HEK293 (cell line): ENCODE results near the gene APCDD1L.

Experiments
- CTCF ChIA-PET: fragments of 350-600 bp; formaldehyde crosslinking; extraction: SDS; loops from one replicate; lab custom pipeline; 2021; ENCODE audit warnings: antibody characterized with exemption; lab: Yijun Ruan, JAX
- POLR2A ChIA-PET: fragments of 300-600 bp; formaldehyde crosslinking; extraction: SDS; loops from one replicate; lab custom pipeline; 2020; ENCODE audit warnings: antibody characterized with exemption, inconsistent platforms; lab: Yijun Ruan, JAX
- H3K27ac ChIP-seq: fragments of 200-500 bp; sonication (Bioruptor generic); 2 replicates; pipeline ENCODE4 v1.5.1; 2014; ENCODE audit warnings: low read depth, low read length, control low read depth, inconsistent platforms; ENCODE audit errors: extremely low read depth
- H3K36me3 ChIP-seq, 2 experiments: fragments of 200-500 bp in 1 of 2; sonication (Bioruptor generic) in 1 of 2; 1 replicate in 1 of 2; 2 replicates in 1 of 2; pipeline ENCODE4 v1.5.1; 2014 to 2017; ENCODE audit warnings: inconsistent platforms in 2 of 2, low read length in 2 of 2; ENCODE audit not compliant: control insufficient read depth in 2 of 2, insufficient read depth in 1 of 2
- H3K4me1 ChIP-seq: fragments of 200-500 bp; sonication (Bioruptor generic); 2 replicates; pipeline ENCODE4 v1.5.1; 2014; ENCODE audit warnings: mild to moderate bottlenecking, low read length, inconsistent platforms; ENCODE audit not compliant: control insufficient read depth, insufficient read depth
- H3K4me3 ChIP-seq: 2 replicates; pipeline ENCODE4 v1.5.1; 2011; ENCODE audit warnings: low read depth, mild to moderate bottlenecking, control low read depth, low read length, moderate library complexity
- H3K9me3 ChIP-seq: fragments of 200-500 bp; sonication (Bioruptor generic); 2 replicates; pipeline ENCODE4 v1.5.1; 2014; ENCODE audit warnings: low read depth, low read length, inconsistent platforms; ENCODE audit not compliant: control insufficient read depth, insufficient read depth
- KLF8 ChIP-seq: fragments of 450-650 bp; formaldehyde crosslinking; IDR thresholded peaks from 2 replicates; pipeline ENCODE4 v1.5.1; 2016; ENCODE audit warnings: missing biosample characterization, missing genetic modification characterization
- MZF1 ChIP-seq: fragments of 450-650 bp; formaldehyde crosslinking; IDR thresholded peaks from 2 replicates; pipeline ENCODE4 v1.5.1; 2017; ENCODE audit warnings: missing biosample characterization, missing genetic modification characterization, borderline replicate concordance
- REPIN1 ChIP-seq: fragments of 450-650 bp; formaldehyde crosslinking; IDR thresholded peaks from 2 replicates; pipeline ENCODE4 v1.5.1; 2017; ENCODE audit warnings: missing biosample characterization, missing genetic modification characterization, low read depth
- ZNF114 ChIP-seq: fragments of 450-650 bp; formaldehyde crosslinking; IDR thresholded peaks from 2 replicates; pipeline ENCODE4 v1.5.0; 2017; ENCODE audit warnings: missing biosample characterization, missing genetic modification characterization
- ZNF184 ChIP-seq: fragments of 450-650 bp; IDR thresholded peaks from 2 replicates; pipeline ENCODE4 v1.5.1; 2018; ENCODE audit warnings: missing biosample characterization, mild to moderate bottlenecking, missing genetic modification characterization
- ZNF266 ChIP-seq: fragments of 450-650 bp; formaldehyde crosslinking; IDR thresholded peaks from 2 replicates; pipeline ENCODE4 v1.5.1; 2016; ENCODE audit warnings: missing biosample characterization, missing genetic modification characterization, low read depth
- ZNF433 ChIP-seq: fragments of 450-650 bp; formaldehyde crosslinking; IDR thresholded peaks from 2 replicates; pipeline ENCODE4 v1.5.1; 2016; ENCODE audit warnings: missing biosample characterization, missing genetic modification characterization, low read depth
- ZNF48 ChIP-seq: fragments of 450-650 bp; formaldehyde crosslinking; IDR thresholded peaks from 2 replicates; pipeline ENCODE4 v1.5.1; 2016; ENCODE audit warnings: missing biosample characterization, missing genetic modification characterization
- ZNF623 ChIP-seq: fragments of 450-650 bp; formaldehyde crosslinking; IDR thresholded peaks from 2 replicates; pipeline ENCODE4 v1.5.1; 2016; ENCODE audit warnings: missing biosample characterization, missing genetic modification characterization
- ZNF701 ChIP-seq: fragments of 450-650 bp; formaldehyde crosslinking; IDR thresholded peaks from 2 replicates; pipeline ENCODE4 v1.5.1; 2016; ENCODE audit warnings: missing biosample characterization, missing genetic modification characterization
- TF ChIP-seq, protein P1 (sequence below): fragments of 450-650 bp; formaldehyde crosslinking; IDR thresholded peaks from 2 replicates; pipeline ENCODE4 v1.5.1; 2016; ENCODE audit warnings: missing biosample characterization, missing genetic modification characterization
- TF ChIP-seq, protein P2 (sequence below): IDR thresholded peaks from 2 replicates; pipeline ENCODE4 v1.6.1; 2011; ENCODE audit warnings: mild to moderate bottlenecking, low read depth, low read length, borderline replicate concordance
- TF ChIP-seq, protein P3 (sequence below): fragments of 450-650 bp; formaldehyde crosslinking; IDR thresholded peaks from 2 replicates; pipeline ENCODE4 v1.5.1; 2016; ENCODE audit warnings: missing biosample characterization, missing genetic modification characterization
- TF ChIP-seq, protein P4 (sequence below): fragments of 450-650 bp; formaldehyde crosslinking; IDR thresholded peaks from 2 replicates; pipeline ENCODE4 v1.5.1; 2016; ENCODE audit warnings: missing biosample characterization, missing genetic modification characterization, borderline replicate concordance

Gene APCDD1L

DNA sequence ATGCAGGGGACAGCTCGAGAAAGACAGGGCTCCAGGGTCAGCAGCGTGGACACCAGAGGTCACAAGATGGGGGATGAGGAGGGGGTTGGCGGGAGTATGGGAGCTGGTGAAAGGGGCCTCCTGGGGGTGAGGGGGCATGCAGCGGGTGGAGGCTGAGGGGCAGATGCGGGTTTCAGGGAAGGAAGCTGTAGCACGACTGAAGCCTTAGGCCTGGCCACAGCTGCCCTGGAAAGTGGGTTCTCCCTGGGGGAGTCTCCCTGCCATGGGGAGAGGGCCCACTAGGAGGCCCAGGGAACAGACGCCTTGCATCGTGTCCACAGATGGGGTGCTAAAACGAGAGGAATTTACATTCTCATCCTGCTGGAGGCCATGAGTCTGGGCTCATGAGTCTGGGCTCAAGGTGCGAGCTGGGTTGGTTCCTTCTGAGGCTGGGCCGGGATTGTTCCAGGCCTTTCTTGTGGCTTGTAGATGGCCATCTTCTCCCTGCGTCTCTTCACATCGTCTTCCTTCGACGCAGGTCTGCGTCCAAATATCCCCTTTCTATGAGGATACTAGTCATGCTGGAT is 18.0 kb downstream of the APCDD1L start:
- POLR2A ChIA-PET: no interaction called here
- TF ChIP-seq ZNF433: no peak
- Histone ChIP-seq H3K4me1 (no peaks in the 10 kb centered on the region), H3K9me3 (no peaks in the 10 kb centered on the region), H3K36me3 (no peaks in the 10 kb centered on the region), H3K4me3 (no peak overlapping the region), H3K27ac (no peak overlapping the region)
- CTCF ChIA-PET: no interaction called here

DNA sequence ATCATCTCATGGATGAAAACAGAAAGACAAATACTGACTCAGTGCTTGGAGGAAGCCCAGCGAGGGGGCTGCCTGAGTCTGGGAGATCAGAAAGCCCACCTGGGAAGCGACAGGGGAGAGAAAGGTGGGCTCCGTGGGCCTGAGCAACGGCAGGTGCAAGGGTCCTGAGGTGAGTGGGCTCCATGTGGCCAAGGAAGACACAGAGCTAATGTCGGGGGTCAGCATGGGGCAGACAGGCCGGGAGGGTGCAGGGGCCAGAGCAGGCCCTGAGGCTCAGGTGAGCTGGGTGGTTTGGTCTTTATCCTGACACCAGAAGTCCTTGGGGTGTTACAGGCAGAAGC is 18.8 kb downstream of the APCDD1L start:
- TF ChIP-seq, protein P1, sequence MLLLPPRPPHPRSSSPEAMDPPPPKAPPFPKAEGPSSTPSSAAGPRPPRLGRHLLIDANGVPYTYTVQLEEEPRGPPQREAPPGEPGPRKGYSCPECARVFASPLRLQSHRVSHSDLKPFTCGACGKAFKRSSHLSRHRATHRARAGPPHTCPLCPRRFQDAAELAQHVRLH (tag by site-specific recombination): no peak
- peak; percentile 22; the same call in 1 of the 2 replicates for TF ChIP-seq ZNF623 (tag by site-specific recombination)
- Histone ChIP-seq H3K36me3 (no peaks in the 10 kb centered on the region), H3K4me3 (no peak overlapping the region), H3K9me3 (no peaks in the 10 kb centered on the region), H3K27ac (no peak overlapping the region), H3K4me1 (no peaks in the 10 kb centered on the region)
- ChIA-PET CTCF (no interaction called here), POLR2A (no interaction called here)

DNA sequence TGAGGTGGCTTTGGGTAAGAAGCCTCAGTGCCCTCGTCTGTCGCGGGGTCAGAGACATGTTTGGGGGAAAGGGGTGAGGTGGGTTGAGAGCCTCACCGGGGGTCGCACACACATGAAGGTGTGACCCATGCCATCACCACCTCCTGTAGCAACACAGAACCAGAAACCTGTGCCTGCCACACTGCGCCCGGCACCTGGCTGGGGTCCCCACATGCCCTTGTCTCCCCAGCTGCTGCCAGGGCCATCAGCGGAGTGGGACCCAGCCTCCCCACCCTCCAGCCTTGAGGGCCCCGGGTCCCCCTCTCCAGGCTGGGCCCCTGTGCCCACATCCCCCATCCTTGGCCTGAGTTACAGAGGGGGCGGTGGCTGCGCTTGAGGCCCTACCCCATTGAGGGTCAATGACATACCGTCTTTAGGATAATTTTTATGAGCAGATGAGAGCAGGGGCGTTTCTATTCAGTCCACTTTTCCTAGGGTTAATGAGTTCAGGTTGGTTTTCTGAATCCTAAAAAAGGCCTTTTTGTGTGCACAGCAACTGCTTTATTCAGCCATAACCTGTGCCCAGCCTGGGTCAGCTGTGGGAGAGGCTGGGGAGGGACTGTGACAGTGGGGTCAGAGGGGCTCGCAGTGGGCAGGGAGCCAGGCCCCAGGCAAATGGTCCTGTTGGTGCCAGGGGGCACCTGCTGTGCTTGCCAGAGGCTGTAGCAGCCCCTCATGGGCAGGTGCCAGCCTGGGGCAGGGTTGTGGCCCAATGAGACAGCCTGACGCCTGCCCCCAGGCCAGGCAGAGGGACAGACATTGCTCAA is 19.4 kb downstream of the APCDD1L start:
- POLR2A ChIA-PET: no interaction called here
- H3K4me1 ChIP-seq: no peaks in the 10 kb centered on the region
- H3K9me3 ChIP-seq: no peaks in the 10 kb centered on the region
- no peak overlapping the region for H3K27ac ChIP-seq
- no peak overlapping the region for H3K4me3 ChIP-seq
- TF ChIP-seq ZNF114 (tag by site-specific recombination): no peak
- TF ChIP-seq, protein P2, sequence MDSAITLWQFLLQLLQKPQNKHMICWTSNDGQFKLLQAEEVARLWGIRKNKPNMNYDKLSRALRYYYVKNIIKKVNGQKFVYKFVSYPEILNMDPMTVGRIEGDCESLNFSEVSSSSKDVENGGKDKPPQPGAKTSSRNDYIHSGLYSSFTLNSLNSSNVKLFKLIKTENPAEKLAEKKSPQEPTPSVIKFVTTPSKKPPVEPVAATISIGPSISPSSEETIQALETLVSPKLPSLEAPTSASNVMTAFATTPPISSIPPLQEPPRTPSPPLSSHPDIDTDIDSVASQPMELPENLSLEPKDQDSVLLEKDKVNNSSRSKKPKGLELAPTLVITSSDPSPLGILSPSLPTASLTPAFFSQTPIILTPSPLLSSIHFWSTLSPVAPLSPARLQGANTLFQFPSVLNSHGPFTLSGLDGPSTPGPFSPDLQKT: no peak
- no peak for TF ChIP-seq ZNF701 (tag by site-specific recombination)
- TF ChIP-seq ZNF266 (tag by site-specific recombination): no peak
- TF ChIP-seq ZNF48 (tag by site-specific recombination): no peak
- TF ChIP-seq, all 188 proteins: peak for 0
- H3K36me3 ChIP-seq: no peaks in the 10 kb centered on the region
- CTCF ChIA-PET: no interaction called here

DNA sequence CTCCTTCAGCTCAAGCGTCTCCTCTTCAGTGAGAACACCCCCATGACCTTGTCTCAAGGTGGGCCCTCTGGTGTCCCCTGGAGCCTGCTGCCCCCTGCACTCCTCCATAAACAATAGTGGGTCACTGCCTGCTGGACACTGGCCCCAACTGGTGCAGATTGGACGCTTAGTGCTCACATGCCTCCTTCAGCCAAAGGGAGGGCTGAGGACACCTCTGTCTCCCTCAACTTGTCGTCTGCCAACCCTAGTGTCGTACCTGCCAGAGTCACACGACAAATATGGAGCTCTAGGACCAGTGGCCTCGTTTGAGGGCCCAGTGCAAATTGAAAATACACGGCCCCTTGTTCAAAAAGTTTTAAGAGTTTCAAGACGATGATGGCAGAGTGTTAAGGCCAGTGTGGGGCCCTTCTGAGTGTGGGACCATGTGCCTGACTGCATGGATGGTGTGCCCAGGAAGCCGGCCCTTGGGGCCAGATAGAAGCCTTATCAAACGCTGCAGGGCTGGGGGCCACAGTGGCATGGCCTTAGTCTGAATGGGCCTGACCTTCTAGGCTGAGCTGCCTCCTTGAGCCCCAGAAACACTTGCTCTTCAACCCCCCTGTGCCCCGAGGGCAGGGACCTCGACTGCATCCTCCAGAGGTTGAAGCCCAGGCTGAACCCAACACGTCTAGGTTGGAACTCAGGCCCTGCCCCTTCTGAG is 20.1 kb downstream of the APCDD1L start:
- Histone ChIP-seq H3K4me1 (no peaks in the 10 kb centered on the region), H3K36me3 (no peaks in the 10 kb centered on the region), H3K4me3 (no peak overlapping the region), H3K27ac (no peak overlapping the region), H3K9me3 (no peaks in the 10 kb centered on the region)
- POLR2A ChIA-PET: no interaction called here
- CTCF ChIA-PET: no interaction called here
- TF ChIP-seq ZNF184 (tag by site-specific recombination) (no peak), KLF8 (tag by site-specific recombination) (no peak), MZF1 (tag by site-specific recombination) (no peak), REPIN1 (tag by site-specific recombination) (no peak)
- TF ChIP-seq, protein P3, sequence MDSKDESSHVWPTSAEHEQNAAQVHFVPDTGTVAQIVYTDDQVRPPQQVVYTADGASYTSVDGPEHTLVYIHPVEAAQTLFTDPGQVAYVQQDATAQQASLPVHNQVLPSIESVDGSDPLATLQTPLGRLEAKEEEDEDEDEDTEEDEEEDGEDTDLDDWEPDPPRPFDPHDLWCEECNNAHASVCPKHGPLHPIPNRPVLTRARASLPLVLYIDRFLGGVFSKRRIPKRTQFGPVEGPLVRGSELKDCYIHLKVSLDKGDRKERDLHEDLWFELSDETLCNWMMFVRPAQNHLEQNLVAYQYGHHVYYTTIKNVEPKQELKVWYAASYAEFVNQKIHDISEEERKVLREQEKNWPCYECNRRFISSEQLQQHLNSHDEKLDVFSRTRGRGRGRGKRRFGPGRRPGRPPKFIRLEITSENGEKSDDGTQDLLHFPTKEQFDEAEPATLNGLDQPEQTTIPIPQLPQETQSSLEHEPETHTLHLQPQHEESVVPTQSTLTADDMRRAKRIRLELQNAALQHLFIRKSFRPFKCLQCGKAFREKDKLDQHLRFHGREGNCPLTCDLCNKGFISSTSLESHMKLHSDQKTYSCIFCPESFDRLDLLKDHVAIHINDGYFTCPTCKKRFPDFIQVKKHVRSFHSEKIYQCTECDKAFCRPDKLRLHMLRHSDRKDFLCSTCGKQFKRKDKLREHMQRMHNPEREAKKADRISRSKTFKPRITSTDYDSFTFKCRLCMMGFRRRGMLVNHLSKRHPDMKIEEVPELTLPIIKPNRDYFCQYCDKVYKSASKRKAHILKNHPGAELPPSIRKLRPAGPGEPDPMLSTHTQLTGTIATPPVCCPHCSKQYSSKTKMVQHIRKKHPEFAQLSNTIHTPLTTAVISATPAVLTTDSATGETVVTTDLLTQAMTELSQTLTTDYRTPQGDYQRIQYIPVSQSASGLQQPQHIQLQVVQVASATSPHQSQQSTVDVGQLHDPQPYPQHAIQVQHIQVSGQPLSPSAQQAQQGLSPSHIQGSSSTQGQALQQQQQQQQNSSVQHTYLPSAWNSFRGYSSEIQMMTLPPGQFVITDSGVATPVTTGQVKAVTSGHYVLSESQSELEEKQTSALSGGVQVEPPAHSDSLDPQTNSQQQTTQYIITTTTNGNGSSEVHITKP (tag by site-specific recombination): no peak
- TF ChIP-seq, protein P4, sequence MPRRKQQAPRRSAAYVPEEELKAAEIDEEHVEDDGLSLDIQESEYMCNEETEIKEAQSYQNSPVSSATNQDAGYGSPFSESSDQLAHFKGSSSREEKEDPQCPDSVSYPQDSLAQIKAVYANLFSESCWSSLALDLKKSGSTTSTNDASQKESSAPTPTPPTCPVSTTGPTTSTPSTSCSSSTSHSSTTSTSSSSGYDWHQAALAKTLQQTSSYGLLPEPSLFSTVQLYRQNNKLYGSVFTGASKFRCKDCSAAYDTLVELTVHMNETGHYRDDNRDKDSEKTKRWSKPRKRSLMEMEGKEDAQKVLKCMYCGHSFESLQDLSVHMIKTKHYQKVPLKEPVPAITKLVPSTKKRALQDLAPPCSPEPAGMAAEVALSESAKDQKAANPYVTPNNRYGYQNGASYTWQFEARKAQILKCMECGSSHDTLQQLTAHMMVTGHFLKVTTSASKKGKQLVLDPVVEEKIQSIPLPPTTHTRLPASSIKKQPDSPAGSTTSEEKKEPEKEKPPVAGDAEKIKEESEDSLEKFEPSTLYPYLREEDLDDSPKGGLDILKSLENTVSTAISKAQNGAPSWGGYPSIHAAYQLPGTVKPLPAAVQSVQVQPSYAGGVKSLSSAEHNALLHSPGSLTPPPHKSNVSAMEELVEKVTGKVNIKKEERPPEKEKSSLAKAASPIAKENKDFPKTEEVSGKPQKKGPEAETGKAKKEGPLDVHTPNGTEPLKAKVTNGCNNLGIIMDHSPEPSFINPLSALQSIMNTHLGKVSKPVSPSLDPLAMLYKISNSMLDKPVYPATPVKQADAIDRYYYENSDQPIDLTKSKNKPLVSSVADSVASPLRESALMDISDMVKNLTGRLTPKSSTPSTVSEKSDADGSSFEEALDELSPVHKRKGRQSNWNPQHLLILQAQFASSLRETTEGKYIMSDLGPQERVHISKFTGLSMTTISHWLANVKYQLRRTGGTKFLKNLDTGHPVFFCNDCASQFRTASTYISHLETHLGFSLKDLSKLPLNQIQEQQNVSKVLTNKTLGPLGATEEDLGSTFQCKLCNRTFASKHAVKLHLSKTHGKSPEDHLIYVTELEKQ (tag by site-specific recombination): no peak
